ENCODE data around the gene RAB27A. TPM values are rescaled to one million over a fixed set of nuclear protein-coding genes. Genes with fewer than 3 reads are reported as not detected.

Gene RAB27A
- total RNA-seq, 1 experiment from 2014 or later: 6.3 TPM

GRCh38 chr15:55230051-55230670 is 59.5 kb downstream of the RAB27A start:
- intact Hi-C loops (cut with micrococcal nuclease): no loop called here
- Histone ChIP-seq H3K79me2 (ENCODE audit: low read length) (no peaks in the 10 kb centered on the region), H3F3A (ENCODE audit: low read length, unreplicated experiment) (no peaks in the 10 kb centered on the region), H3K9me3 (ENCODE audit: low read length) (no peaks in the 10 kb centered on the region), H3K4me2 (ENCODE audit: low read length) (no peak overlapping the region), H3K27ac (ENCODE audit: low read length) (no peak overlapping the region), H3K27me3 (ENCODE audit: low read length) (no peaks in the 10 kb centered on the region), H4K20me1 (ENCODE audit: low read length) (no peaks in the 10 kb centered on the region), H3K4me1 (ENCODE audit: insufficient read depth, low read length) (no peaks in the 10 kb centered on the region), H2AFZ (ENCODE audit: low read length) (no peak overlapping the region), H3K36me3 (ENCODE audit: low read depth, low read length) (no peaks in the 10 kb centered on the region), H3K9me2 (replicated peaks; ENCODE audit: low read length) (no peaks in the 10 kb centered on the region), H3K4me3 (ENCODE audit: low read length) (no peak overlapping the region), H3K9ac (ENCODE audit: low read length) (no peak overlapping the region)
- no TSS peak for BruUV-seq (replicated peaks)
- ATAC-seq: no peak
- TF ChIP-seq EZH2phosphoT487 (IDR thresholded peaks at IDR 0.05; ENCODE audit: borderline replicate concordance, low read length) (no peak), EZH2 (IDR thresholded peaks at IDR 0.05; ENCODE audit: low read length, unreplicated experiment) (no peak), CTCF (conservative IDR thresholded peaks at IDR 0.05; ENCODE audit: low read depth, low read length) (no peak)
- POLR2A ChIA-PET (ENCODE audit: unreplicated experiment): no interaction called here
- DNase-seq: no peak
- CTCF ChIA-PET: no interaction called here

- H4K20me1 ChIP-seq (ENCODE audit: low read length): no peaks in the 10 kb centered on the region
- no peaks in the 10 kb centered on the region for H3K79me2 ChIP-seq (ENCODE audit: low read length)
- H3K36me3 ChIP-seq (ENCODE audit: low read depth, low read length): no peaks in the 10 kb centered on the region
- no peaks in the 10 kb centered on the region for H3F3A ChIP-seq (ENCODE audit: low read length, unreplicated experiment)
- no peak overlapping the region for H3K27ac ChIP-seq (ENCODE audit: low read length)
- TF ChIP-seq EZH2phosphoT487 (IDR thresholded peaks at IDR 0.05; ENCODE audit: borderline replicate concordance, low read length) (no peak), EZH2 (IDR thresholded peaks at IDR 0.05; ENCODE audit: low read length, unreplicated experiment) (no peak), CTCF (conservative IDR thresholded peaks at IDR 0.05; ENCODE audit: low read depth, low read length) (no peak)
- H3K4me1 ChIP-seq (ENCODE audit: insufficient read depth, low read length): peaks cover 4% of the 10 kb centered on the region; the same call in 1 of the 2 replicates
- no peak overlapping the region for H3K9ac ChIP-seq (ENCODE audit: low read length)
- DNase-seq (no peak), ATAC-seq (no peak)
- intact Hi-C loops (cut with micrococcal nuclease): no loop called here
- ChIA-PET POLR2A (ENCODE audit: unreplicated experiment) (no interaction called here), CTCF (no interaction called here)
- H3K9me3 ChIP-seq (ENCODE audit: low read length): no peaks in the 10 kb centered on the region
- H2AFZ ChIP-seq (ENCODE audit: low read length): no peak overlapping the region
- H3K9me2 ChIP-seq (replicated peaks; ENCODE audit: low read length): no peaks in the 10 kb centered on the region
- no TSS peak for BruUV-seq (replicated peaks)
- H3K4me3 ChIP-seq (ENCODE audit: low read length): no peak overlapping the region
- H3K4me2 ChIP-seq (ENCODE audit: low read length): no peak overlapping the region
- no peaks in the 10 kb centered on the region for H3K27me3 ChIP-seq (ENCODE audit: low read length)
Measured at GRCh38 chr15:55226127-55226526, 63.5 kb downstream of the RAB27A start.

GRCh38 chr15:55224892-55225291 is 64.7 kb downstream of the RAB27A start:
- Histone ChIP-seq H3K9me2 (replicated peaks; ENCODE audit: low read length) (no peaks in the 10 kb centered on the region), H3K9me3 (ENCODE audit: low read length) (no peaks in the 10 kb centered on the region), H3K4me2 (ENCODE audit: low read length) (no peak overlapping the region), H3K9ac (ENCODE audit: low read length) (no peak overlapping the region), H2AFZ (ENCODE audit: low read length) (no peak overlapping the region), H4K20me1 (ENCODE audit: low read length) (no peaks in the 10 kb centered on the region), H3K79me2 (ENCODE audit: low read length) (no peaks in the 10 kb centered on the region), H3K36me3 (ENCODE audit: low read depth, low read length) (no peaks in the 10 kb centered on the region), H3K4me3 (ENCODE audit: low read length) (no peak overlapping the region), H3K27ac (ENCODE audit: low read length) (no peak overlapping the region), H3K4me1 (ENCODE audit: insufficient read depth, low read length) (peaks cover 8% of the 10 kb centered on the region; the same call in 1 of the 2 replicates), H3K27me3 (ENCODE audit: low read length) (no peaks in the 10 kb centered on the region), H3F3A (ENCODE audit: low read length, unreplicated experiment) (no peaks in the 10 kb centered on the region)
- intact Hi-C loops (cut with micrococcal nuclease): no loop called here
- BruUV-seq (replicated peaks): no TSS peak
- TF ChIP-seq EZH2phosphoT487 (IDR thresholded peaks at IDR 0.05; ENCODE audit: borderline replicate concordance, low read length) (no peak), CTCF (conservative IDR thresholded peaks at IDR 0.05; ENCODE audit: low read depth, low read length) (no peak), EZH2 (IDR thresholded peaks at IDR 0.05; ENCODE audit: low read length, unreplicated experiment) (no peak)
- ATAC-seq (no peak), DNase-seq (no peak)
- ChIA-PET POLR2A (ENCODE audit: unreplicated experiment) (no interaction called here), CTCF (no interaction called here)

Measured in PC-3 (cell line).